Omental fat pad (tissue), 4 donors: Measurements from ENCODE around the gene THUMPD2. TPM values are rescaled to one million over a fixed set of nuclear protein-coding genes. Genes with fewer than 3 reads are reported as not detected.
"Not testable (repeated sequence)": the region's sequence is repeated elsewhere in the genome, so short reads cannot be mapped to it uniquely, and the experiment has no call there.

ENCODE experiments used
- ATAC-seq: fragments of 150-250 bp; one replicate; pipeline ENCODE4 v1.9.1; 2016; ENCODE audit warnings: mild to moderate bottlenecking, moderate library complexity; ENCODE audit not compliant: low FRiP score
- DNase-seq: peaks from one replicate; pipeline ENCODE4 v3.0.0-alpha.2; 2019; ENCODE audit warnings: low spot score
- CTCF ChIP-seq, 3 donors: fragments of 450-650 bp; IDR thresholded peaks; one replicate each; pipeline ENCODE4 v1.5.1; 2016 to 2017; ENCODE audit warnings: antibody characterized with exemption in 3 of 3, mild to moderate bottlenecking in 3 of 3, moderate library complexity in 2 of 3
- total RNA-seq, 4 donors: library from RNA; depleted of rRNA; stranded (reverse); fragments of >200 nt; gene quantifications; one replicate each; pipeline ENCODE4 v1.1.0, GENCODE V29; 2016

Gene THUMPD2
- total RNA-seq, 4 donors from 2014 or later, result 8.1 to 15.4 (median 8.8) TPM

- TF ChIP-seq CTCF (IDR thresholded peaks at IDR 0.05), result no peak
- DNase-seq (no peak), ATAC-seq (no peak)
These were observed 48.3 kb downstream of the THUMPD2 start for GRCh38 chr2:39730685-39731302.

GRCh38 chr2:39730276-39730675 is 48.8 kb downstream of the THUMPD2 start:
- ATAC-seq (no peak), DNase-seq (no peak)
- no peak for TF ChIP-seq CTCF (IDR thresholded peaks at IDR 0.05)

GRCh38 chr2:39728941-39729351 is 50.1 kb downstream of the THUMPD2 start:
- ATAC-seq (no peak), DNase-seq (no peak)
- TF ChIP-seq CTCF (IDR thresholded peaks at IDR 0.05), result no peak

DNA sequence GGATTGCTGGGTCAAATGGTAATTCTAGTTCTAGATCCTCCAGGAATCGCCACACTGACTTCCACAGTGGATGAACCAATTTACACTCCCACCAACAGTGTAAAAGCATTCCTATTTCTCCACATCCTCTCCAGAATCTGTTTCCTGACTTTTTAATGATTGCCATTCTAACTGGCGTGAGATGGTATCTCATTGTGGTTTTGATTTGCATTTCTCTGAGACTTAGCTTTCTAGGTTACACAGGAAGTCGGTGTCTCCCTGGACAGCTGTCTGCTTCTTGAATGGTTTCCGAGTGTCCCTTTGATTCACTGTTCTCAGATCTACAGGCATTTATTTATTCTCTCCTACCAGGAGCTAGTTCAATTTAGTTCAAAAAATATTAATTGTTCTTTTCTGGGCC is 51.0 kb downstream of the THUMPD2 start:
- not testable (repeated sequence) for DNase-seq, ATAC-seq

DNA sequence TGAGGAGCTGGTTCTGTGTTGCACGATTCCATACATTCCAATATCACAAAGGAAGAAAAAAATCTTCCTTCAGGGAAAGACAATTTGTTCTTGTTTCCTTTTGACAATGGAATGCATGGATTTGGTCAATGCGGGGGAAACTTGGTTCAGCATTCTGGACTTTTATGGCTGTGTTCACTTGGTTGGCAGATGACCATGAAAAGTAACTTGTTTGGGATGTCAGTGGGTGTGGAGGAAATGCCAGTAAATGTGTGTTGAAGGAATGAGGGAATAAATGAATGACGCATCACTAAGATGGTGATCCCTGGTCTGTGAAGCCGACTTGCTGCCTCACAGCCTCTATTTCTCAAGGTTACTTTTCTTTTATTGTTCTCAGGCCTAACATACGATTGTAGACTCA is 53.7 kb downstream of the THUMPD2 start:
- ATAC-seq (no peak), DNase-seq (no peak)
- TF ChIP-seq CTCF (IDR thresholded peaks at IDR 0.05), result no peak

GRCh38 chr2:39724828-39725144 is 54.3 kb downstream of the THUMPD2 start:
- no peak for TF ChIP-seq CTCF (IDR thresholded peaks at IDR 0.05)
- ATAC-seq (no peak), DNase-seq (no peak)

GRCh38 chr2:39723946-39724827 is 54.9 kb downstream of the THUMPD2 start:
- TF ChIP-seq CTCF (IDR thresholded peaks at IDR 0.05), result no peak
- no peak for ATAC-seq
- no peak for DNase-seq
